GM19468 (cell line): ENCODE measurements around the gene ACHE.

Experiments used
- ATAC-seq: cut with Tn5 transposase; IDR thresholded peaks from one replicate; pipeline ENCODE4 v1.9.1; 2021; ENCODE audit warnings: mild to moderate bottlenecking, moderate library complexity, moderate number of reproducible peaks; ENCODE audit not compliant: unreplicated experiment; ENCODE audit errors: extremely low read depth

Gene ACHE

DNA sequence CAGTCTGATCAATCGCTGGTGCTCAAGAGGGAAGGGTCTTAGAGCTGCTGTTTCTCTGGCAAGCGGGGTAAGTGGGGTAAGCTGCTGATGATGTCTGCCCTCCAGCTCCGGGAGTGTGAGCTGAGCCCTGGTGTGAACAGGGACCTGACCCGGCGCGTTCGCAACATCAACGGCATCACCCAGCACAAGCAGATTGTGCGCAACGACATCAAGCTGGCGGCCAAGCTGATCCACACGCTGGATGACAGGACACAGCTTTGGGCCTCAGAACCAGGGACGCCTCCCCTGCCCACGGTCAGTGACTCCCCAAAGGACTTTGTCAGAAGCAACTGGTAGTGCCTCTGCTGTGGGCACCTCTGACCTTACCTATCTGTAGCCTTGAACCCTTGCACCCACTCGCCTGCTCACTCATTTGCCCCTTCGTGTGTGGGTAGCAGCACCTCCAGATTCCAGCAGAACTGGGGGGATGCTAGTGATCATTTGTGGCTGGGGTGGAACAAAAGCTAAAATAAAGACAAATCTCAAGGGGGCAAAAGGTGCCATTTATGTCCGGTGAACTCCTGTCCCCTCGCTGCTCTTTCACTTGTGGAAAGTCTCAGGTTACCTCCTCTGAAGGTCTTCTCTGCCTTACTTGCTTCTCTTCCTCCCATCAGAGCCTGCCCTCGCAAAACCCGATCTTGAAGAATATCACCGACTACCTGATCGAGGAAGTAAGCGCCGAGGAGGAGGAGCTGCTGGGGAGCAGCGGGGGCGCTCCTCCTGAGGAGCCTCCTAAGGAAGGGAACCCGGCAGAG is 9.3 kb downstream of the ACHE start:
- no peak for ATAC-seq

DNA sequence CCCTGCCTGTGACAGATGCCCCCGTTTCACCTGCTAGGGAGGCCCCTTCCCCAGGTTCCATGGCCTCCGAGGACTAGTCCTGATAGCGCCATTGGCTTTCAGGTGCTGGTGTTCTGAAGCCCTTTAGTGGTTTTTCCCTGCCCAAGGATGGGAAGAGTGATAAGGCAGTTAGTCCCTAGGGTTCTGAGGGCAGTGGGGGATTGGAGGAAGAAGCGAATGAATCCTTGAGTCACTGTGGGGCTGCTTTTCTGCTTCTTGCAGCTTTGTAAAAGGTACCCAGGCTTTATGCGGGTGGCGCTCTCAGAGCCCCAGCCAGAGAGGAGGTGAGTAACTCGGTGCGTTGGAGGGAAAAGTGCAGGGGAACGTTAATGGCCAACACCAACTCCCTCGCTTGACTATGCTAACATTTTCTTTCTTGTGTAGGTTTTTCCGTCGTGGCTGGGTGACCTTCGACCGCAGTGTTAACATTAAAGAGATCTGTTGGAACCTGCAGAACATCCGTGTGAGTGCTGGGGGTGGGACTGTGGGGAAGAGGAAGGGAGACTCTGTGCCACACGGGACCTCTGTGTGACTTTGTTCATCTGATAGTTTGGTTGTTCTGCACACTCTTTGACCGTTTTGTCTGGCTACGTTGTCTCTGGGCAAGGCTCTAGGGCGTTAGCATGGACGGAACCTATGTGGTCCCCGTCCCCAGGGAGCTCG is 10.1 kb downstream of the ACHE start:
- no peak for ATAC-seq

DNA sequence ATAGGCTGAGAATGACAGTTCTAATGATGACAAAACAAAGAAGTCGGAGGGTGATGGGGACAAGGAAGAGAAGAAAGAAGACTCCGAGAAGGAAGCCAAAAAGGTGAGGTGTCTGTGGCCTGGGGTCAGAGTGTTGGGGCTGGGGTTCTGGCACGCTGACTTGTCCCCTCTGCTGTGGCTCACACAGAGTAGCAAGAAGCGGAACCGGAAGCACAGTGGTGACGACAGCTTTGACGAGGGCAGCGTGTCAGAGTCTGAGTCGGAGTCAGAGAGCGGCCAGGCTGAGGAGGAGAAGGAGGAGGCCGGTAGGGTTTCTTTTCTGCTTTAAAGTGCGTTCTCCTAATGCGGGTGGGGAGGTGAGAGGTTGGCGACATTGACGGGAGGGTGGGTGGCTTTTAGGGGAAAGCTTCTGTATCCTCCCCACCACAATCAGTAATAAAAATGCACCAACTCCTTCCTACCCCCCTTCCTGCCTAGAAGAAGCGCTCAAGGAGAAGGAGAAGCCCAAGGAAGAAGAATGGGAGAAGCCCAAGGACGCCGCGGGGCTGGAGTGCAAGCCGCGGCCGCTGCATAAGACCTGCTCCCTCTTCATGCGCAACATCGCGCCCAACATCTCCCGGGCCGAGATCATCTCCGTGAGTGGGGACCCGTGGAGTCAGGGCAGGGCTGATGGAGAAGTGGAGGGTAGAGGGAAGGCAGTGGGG is 10.8 kb downstream of the ACHE start:
- ATAC-seq, result no peak

DNA sequence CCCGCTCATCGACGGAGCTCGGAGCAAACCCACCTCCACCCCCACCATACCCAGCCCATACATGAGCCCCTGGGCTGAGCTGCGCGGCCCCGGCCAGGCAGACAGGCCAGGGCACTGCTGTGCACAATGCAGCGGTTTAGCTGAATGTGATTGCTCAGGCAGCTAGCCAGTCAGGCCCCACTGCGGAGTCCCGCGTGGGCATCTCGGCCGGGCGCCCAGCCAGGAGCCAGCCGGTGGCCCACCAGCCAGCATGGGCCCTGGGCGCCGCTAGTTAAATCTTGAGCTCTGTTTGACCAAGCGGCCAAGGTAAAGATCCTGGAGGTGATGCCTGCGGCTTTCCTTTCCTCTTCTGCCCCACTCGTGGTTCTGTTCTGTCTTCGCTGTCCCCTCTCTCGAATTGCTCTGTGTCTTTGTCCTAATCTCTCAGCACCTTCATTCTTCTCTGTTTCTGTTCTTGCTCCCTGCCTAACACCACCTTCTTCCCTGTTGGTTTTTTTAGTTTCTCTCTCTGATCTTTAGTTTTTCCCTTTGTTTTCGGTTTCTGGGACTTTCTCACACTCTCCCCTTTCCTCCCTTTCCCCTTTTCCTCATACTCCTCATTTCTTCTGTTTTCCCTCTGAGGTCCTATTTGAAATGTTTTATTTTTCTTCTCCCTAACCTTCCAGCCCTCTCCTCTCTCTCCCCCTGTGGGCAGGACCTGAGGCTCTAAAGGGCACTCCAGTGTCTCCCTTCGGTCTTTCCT is 12.7 kb downstream of the ACHE start:
- no peak for ATAC-seq

DNA sequence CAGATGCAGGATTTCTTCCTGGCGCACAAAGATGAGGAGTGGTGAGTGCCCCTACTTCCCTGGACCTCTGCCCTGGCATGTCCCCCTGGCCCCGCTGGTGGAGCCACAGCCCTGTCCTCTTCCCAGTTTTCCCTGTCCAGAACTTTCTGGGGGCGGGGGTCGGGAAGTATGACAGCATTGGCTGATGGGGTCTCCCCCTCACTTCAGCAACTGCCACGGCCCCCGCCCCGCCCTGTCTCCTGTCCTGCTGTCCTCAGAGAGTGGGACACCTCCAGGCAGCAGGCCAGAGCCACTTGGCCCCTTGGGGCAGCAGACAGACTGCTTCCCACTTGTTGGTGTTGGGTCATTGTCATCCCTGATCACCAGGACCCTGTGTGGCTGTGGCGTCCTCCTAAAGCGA is 13.5 kb downstream of the ACHE start:
- no peak for ATAC-seq

DNA sequence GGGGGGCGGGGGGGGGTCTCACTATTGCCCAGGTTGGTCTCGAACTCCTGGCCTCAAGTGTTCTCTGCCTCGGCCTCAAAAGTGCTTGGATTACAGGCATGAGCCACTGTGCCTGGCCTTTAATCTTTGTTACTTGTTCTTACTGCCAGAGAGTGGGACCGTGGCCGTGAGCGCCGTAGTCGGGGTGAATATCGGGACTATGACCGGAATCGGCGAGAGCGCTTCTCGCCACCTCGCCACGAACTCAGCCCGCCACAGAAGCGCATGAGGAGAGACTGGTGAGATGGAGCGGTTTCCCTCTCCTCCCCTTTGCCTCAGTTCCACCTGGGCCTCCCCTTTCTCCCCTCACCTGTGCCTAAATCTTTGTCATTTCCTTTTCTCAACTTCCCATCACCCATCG is 14.6 kb downstream of the ACHE start:
- no peak for ATAC-seq

DNA sequence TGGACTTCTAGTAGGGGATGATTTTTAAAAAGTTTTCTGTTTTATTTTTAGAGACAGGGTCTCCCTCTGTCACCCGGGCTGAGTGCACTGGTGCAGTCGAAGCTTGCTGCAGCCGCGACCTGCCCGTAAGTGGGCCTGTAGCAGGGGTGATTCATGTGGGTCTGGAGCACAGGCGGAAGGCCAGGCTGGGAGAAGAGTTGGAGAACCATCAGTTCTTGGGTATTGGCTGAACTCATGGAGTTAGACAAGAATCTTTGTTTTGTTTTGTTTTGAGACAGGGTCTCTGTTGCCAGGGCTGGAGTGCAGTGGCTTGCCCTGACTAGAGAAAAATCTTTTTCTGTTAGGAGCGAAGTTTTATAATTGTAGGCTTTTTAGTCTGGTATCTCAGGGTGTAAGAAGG is 15.0 kb downstream of the ACHE start:
- no peak for ATAC-seq

DNA sequence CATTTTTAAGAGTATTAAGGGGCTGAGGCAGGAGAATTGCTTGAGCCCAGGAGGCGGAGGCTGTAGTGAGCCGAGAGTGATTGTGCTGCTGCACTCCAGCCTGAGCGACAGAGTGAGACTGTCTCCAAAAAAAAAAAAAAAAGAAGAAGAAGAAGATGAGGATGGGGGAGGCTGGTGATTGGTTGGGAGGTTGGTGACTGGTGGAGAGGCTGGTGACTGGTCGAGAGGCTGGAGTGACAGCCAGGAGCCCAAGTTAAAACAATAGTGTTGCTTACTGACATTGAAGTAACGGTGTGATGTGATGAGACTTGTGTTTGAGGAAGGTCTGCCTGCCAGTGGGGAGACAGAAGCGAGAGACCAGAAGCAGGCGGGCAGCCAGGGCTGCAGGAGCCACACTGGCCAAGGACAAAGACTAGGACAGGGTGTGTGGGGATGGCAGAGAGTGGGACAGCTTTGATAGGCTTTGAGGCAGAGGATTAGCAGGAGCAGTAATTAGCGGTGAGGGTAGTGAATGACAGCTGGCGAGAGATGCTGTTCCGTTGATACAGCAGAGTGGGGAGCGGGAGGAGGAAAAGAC is 15.9 kb downstream of the ACHE start:
- ATAC-seq, result no peak

DNA sequence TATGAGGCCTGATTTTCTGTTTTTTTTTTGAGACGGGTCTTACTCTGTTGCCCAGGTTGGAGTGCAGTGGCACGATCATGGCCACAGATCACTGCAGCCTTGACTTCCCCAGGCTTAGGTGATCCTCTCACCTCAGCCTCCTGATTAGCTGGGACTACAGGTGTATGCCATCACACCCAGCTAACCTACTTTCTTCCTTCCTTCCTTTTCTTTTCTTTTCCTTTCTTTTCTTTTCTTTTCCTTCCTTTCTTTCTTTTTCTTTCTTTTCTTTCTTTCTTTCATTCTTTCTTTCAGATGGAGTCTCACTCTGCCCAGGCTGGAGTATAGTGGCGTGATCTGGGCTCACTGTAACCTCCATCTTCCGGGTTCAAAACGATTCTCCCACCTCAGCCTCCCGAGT is 17.0 kb downstream of the ACHE start:
- ATAC-seq, result no peak

DNA sequence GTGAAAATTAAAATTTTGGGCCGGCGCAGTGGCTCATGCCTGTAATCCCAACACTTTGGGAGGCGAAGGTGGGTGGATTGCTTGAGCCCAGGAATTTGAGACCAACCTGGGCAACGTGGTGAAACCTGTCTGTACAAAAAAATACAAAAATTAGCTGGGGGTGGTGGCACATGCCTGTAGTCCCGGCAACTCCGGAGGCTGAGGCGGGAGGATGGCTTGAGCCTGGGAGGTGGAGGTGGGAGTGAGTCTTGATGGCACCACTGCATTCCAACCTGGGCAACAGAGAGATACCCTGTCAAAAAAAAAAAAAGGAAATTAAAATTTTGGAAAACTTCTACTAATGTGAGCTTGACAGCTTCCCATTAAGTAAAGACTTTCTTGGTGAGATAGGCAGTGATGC is 17.7 kb downstream of the ACHE start:
- ATAC-seq, result no peak

DNA sequence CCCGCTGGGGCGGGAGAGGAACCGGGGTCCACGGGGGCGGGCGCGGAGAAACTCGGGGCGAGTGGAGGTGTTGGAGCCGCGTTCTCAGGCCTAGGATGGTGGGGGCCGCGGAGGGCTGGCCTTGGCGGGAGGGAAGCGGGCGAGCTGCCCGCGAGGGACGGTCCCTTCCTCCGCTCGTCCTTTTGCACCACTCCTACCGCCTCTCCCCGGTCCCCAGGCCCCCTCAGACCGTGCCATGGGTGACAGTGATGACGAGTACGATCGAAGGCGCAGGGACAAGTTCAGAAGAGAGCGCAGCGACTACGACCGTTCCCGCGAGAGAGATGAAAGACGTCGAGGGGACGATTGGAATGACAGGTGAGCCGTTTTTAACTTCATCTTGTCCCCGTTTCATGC is 20.3 kb downstream of the ACHE start:
- no peak for ATAC-seq

DNA sequence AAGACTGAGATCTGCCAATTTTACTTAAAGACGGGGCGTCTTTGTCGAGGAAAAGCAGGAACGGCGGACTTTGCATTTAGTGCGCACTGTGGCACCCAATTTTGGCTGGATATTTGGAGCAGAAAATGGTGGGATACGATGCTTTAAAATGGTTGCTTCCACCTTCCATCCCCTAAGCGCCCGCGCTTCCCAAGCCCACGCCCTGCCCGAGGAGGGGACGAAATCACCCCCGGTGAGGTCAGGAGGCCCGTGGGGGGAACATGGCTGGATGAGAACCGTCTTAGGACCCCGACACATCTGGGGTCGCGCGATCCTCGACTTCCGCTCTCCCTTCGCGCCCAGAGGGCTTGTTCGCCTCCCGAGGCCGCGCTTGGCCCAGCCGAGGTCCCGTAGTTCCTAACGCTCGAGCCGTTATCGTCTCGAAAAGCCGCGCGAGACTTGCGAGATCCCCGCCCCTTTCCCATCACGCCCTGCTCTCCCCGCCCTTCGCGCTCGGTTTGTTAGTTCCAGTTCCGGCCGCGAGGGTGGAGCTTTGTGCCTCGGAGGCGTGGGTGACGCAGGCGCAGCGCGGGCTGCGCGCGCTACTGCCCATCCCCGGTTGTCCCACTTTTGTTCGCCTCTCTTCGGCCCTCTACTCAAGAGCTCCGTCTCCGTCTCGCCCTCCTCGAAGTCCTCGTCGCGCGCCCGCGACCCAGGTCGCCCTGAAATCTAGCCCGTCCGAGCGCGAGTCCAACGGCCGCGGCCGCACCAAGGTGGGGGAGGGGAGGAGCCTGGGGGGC is 20.9 kb downstream of the ACHE start, which contains the start of gene SRRT:
SRRT (plus strand) TSS at position 527 of the 779 bp plus-strand sequence. CDS start 488 bp downstream, outside the sequence.
- peak; percentile 86 for ATAC-seq

DNA sequence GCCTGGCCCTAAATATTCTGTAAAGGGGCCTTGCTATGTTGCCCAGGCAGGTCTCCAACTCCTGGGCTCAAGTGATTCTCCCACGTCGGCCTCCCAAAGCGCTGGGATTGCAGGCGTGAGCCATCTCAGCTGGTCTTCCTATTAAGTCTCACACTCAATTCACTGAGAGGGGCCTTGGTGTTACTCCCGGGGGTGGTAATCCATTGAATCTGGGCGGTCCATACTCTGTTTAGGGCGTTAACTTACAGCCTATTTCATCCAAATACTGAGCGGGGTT is 21.4 kb downstream of the ACHE start:
- no peak for ATAC-seq

DNA sequence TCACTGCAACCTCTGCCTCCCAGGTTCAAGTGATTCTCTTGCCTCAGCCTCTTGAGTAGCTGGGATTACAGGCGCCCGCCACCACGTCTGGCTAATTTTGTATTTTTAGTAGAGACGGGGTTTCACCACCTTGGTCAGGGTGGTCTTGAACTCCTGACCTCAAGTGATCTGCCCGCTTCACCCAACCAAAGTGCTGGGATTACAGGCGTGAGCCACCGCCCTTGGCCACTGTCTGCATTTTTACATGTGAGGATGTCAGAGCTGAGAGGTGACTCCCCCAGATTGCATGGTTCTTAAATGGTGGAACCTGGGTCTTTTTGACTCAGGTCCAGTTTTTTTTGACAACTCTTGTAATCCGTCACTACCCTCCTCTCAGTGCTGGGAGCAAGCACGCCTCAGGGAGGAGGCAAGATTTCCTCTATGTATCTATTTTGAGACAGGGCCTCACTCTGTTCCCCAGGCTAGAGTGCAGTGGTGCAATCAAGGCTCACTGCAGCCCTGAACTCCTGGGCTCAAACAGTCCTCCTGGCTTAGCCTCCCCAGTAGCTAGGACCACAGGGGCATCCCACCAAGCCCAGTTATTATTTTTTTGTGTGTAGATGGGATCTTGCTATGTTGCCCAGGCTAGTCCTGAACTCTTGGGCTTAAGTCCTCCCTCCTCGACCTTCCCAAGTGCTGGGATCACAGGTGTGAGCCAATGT is 21.9 kb downstream of the ACHE start:
- no peak for ATAC-seq

DNA sequence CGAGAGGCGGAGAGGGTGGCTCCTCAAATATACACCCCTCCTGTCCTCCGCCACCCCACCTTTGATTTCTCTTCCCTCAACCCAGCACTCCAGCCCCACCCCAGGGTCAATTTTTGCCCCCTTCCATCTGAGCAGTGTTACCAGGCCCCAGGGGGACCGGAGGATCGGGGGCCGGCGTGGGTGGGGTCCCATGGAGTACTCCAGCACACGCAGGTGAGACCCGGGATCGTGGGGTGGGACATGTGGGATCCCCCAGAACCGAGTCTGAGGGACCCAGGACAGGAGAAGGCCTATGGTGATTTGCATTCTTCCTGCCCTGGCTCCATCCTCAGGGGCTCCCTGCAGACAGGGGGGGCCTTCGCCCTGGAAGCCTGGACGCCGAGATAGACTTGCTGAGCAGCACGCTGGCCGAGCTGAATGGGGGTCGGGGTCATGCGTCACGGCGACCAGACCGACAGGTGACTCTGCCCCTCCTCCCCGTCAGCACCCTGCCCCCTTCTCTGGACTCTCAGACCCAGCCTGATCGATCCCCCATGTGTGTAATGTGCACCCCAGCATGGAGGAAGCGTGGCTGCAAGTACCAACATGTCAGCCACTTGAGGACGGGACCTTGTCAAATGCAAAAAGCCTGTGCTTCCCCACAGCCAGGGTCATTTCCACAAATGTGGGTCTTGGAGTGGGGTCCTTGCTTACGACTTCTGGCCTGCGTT is 27.8 kb downstream of the ACHE start:
- ATAC-seq, result no peak

DNA sequence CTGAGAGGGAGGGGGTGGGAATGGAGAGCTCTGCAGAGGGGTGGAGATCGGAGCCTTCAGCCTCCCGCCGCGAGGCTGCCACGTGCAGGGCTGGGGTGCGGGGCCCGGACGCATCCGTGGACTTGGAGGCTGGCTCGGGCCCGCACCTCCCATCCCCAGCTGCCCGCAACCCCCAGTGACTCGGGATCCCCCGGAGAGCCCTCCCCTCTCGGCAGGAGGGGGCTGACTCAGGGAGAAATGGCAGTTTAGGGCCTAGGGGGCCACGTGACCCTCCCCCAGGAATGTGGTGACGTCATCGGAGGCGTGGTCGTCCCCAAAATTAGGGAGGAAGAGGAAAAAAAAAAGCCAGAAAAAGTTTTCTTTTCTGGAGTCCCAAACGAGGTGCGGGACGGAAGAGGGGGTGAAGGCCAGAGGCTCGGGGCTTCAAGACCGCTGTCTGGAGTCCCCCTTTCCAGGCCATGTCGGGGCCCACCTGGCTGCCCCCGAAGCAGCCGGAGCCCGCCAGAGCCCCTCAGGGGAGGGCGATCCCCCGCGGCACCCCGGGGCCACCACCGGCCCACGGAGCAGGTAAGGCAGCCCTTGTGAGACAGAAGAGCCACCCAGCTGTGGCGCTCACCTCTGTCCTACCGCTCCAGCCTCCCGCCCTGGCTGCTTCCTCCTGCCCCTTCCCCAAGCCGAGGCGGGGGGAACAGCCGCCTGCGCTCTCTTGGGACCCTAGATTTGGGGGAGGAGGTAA is 28.5 kb downstream of the ACHE start, which contains the start of gene TRIP6:
TRIP6 (plus strand) TSS at position 348 of the 736 bp plus-strand sequence; CDS start at position 459, 111 bp downstream.
- ATAC-seq, result no peak

DNA sequence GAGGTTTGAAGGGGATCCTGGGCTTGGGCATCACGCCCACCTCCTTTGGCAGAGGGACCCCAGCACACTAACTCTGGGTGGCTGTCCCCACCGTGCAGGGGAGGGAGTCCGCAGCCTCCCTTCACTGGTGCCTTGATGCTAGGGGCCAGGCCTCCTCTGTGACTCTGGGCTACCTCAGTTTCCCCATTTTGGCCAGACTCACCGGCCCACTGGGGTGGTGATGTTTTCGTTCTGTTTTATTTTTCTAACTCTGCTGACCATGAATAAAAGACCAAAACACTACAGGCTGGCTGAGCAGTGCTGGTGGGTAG is 29.0 kb downstream of the ACHE start:
- no peak for ATAC-seq
